Measurements from ENCODE around the gene TTR.

GRCh38 chr18:31586616-31587015, 5.1 kb upstream of the TTR start:
- TF ChIP-seq ZNF354B (CRISPR knock-in tag; IDR thresholded peaks at IDR 0.05) = no peak
- no peak for TF ChIP-seq HMG20B (CRISPR knock-in tag; conservative IDR thresholded peaks at IDR 0.05)
- no peak for TF ChIP-seq NR2F6 (IDR thresholded peaks at IDR 0.05)
- no peak for TF ChIP-seq NR2F6 (CRISPR knock-in tag; IDR thresholded peaks at IDR 0.05)

All from HepG2 (cell line).